ENCODE results near the gene KRT83.
A peak's percentile ranks its signal among the peaks of the same experiment; 100 is the strongest.

The KRT83 gene

GRCh38 chr12:52320784-52321400, at the start of gene KRT83:
KRT83 (minus strand) TSS chr12:52321398; CDS start chr12:52321335, 63 bp downstream.
- DNase-seq, result no peak

DNA sequence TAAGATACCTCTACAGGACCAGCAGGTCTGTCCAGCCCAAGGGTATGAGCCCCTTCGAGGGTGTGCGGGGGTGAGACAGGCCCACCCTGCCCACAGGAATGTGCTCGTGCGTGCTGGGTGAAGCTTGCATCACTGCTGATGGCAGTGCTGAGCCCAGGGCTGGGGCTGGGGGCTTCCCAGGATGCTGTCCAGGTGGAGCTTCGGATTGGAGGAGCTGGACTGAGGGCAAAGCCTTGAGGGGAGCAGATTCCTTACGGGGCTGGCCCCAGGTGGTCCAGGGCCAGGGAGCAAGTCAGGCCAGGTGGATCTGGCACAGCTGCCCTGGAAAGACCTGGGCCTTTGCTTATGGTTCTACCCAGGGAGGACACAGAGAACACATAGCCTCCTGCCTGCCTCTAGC, 48.6 kb upstream of the KRT83 start:
- DNase-seq, result no peak

DNA sequence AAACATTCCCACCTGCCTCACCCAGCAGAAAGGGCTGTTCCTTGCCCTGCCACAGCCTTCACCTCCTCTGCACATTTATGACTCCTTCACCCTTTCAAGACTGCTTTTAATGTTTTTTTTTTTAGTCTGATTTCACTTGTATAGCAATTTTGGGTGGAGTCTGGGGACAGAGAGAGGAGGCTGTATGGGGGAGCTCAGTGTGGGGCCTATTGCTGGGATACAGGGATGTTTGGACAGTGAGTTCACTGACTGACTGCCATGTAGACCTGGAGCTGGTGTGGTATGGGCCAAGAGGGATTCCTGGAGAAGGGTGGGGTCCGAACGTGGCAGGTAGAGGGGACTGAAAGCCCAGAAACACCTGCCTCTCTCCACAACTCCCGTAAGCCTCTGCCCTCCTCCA, 48.0 kb upstream of the KRT83 start:
- DNase-seq, result no peak

GRCh38 chr12:52368508-52368907, 47.3 kb upstream of the KRT83 start:
- no peak for DNase-seq

DNA sequence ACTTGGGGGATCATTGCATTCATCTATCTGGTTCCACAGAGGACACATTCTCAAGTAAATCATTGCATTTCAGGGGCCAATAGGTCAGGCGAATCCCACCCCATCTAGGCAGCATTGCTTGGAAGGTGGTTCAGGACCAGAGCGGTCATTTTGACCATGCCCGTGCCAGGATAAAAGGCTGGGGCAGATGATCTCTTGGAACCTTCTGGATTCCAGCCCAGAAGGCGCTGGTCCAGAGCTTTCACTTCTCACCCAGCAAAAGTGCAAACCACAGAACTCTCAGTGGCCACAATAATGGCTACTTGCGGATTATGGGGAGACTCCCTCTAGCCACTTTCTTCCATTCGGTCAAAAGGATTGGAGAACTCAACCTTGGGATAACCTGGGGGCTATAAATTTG, 46.7 kb upstream of the KRT83 start:
- DNase-seq, result no peak

- DNase-seq, result no peak
Observed at GRCh38 chr12:52366738-52367485, 45.7 kb upstream of the KRT83 start, which contains the start of gene KRT85. KRT85 (minus strand) TSS chr12:52367481; CDS start chr12:52367405, 76 bp downstream.

DNA sequence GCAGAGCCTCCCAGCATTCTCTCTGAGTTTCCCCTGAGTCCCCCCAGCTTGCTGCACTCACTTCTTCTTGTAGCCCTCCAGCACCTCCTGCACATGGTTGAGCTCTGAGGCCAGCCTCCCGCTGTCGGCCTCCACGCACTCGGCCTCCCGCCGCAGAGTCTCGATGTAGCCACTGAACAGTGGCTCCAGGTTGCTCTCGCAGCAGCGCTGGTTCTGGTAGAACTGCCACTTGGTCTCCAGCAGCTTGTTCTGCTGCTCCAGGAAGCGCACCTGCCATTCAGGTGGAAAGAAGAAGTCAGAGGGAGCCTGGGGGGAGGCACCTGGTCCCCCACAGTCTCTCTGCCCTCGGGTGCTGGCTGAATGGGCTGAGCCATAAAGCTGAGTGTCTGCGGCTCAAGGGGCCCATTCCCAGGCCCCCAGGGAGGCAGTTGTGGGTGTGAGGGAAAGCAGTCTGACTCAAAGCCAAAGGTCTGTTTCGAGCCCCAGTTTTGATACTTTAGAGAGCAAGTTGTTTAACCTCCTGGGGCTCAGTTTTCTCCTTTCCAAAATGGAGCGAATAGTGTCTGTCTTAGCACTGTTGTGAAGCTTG, 43.8 kb upstream of the KRT83 start:
- DNase-seq, result no peak

DNA sequence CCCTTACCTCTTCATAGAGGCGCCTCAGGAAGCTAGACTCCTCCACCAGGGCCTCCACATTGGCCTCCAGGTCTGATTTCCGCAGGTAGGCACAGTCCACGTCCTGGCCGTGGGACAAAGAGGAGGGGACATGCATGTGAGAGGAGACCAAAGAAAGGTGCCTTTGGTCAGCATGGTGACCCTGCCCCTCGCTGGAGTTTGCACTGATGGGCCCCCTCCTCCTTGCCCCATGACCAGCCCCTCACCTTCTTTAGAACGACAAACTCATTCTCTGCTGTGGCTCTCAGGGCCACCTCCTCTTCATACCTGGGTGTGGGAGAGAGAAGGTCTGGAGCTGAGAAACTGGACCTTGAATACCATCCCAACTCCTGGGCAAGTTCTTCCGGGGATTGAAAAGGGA, 42.9 kb upstream of the KRT83 start:
- DNase-seq, result no peak

DNA sequence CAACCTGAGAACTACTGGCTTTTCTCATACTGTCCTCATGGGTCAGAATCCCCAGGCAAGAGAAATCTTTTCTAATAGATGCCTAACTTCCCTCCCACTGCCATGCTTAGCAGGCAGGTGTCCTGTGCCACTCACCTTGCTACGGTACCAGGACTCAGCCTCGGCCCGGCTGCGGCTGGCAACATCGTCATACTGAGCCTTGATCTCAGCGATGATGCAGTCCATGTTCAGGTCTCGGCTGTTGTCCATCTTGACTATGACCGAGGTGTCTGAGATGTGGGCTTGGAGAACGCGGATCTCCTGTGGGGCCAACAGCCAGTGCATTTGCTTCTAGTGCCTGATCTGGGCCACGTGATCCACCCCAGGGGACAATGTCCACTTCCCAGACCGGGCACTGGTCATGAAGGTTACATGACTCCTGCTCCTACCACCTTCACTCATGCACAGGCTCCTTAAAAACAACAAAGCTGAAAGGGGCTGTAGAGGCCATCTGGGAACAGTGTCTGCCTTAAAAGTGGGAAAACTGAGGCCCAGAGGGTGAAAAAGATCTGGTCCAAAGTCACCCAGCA, 42.0 kb upstream of the KRT83 start:
- no peak for DNase-seq

DNA sequence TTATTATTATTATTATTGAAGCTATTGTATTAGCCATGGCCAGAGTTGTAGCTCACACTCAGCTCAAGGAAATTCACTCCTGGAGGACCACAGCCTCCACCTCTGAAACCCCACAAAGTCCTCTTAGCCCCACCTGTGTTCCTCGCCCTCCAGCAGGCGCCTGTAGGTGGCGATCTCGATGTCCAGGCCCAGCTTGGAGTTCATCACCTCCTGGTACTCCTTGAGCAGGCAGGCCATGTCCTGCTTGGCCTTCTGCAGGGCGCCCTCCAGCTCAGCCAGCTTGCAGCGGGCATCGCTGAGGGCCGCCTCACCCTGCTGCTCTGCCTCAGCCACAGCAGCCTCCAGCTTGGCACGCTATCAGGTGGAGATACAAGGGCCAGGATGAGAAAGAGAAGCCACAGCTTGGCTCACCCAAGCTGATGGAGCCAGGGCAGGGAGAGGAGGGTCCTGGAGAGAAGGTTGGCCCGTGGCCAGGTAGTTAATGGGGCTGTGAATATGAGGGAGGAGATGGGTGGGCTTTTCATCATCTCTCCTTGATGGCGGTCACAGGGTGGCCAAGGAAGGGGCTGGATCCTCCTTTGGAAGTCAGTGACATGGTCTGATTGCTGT, 41.0 kb upstream of the KRT83 start:
- DNase-seq, result no peak

GRCh38 chr12:52361553-52361952, 40.4 kb upstream of the KRT83 start:
- DNase-seq, result no peak

DNA sequence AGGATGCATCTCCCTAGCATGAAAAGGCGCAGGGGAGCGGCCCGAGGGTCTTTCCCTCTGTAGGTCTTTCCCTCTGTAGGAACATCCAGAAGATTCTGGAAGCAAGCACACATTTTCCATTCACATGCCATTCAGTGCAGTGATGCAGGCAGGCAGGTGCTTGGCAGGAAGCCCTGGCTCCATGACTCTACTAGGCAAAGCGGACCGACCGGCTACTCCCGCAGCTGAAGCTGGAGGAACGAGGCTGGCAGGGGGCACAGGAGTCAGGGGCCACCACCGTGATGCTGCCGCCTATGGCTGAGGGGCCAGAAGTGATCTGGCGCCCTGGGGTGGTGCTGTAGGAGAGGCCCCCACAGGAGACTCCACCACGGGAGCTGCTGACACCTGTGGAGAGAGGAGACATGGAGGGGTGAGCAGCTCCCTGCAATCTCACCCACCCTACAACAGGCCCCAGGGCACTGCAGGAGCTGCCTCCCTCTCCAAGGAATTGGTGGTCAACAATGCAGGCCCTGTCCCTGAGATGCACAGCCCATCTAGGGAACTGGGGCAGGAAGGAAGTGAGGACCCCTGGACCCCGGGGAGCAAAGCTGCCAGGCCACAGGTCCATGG, 39.6 kb upstream of the KRT83 start:
- DNase-seq, result no peak

GRCh38 chr12:52360106-52360662, 39.0 kb upstream of the KRT83 start:
- no peak for DNase-seq

GRCh38 chr12:52359621-52360061, 38.4 kb upstream of the KRT83 start:
- DNase-seq, result no peak

DNA sequence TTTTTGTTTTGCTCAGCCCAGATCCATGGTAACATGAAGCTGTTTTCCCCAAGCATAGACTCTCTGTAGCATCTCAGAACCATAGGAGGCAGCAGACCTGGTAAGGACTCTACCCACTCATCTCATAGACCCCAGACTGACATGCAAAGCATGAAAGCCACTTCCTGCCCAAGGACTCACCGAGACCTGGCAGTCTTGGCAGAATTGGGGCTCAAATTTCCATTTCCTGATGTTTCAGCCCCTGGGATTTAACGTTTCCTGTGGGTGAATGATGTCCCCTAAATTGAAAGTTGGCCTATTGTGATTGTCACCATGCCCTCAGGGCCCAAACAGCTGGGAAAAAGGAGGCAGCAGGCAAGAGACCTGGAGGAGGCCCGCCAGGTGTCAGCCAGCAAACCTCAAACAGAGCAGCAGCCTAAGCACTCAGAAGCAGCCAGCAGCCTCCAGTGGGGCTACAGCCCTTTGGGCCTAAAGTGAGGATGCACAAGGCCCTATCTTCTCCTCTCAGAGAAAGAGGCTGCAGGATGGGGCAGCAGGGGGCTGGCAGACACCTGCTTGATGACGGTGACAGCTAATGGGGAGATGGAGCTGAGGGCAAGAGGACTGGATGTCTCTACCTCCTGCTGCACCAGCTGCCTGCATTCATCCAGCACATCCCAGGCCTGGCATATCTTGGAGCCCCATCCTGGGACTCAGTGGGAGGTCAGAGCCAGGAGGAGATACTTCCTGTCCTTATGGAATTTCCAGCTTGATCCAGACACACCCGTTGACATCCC, 37.6 kb upstream of the KRT83 start:
- no peak for DNase-seq

DNA sequence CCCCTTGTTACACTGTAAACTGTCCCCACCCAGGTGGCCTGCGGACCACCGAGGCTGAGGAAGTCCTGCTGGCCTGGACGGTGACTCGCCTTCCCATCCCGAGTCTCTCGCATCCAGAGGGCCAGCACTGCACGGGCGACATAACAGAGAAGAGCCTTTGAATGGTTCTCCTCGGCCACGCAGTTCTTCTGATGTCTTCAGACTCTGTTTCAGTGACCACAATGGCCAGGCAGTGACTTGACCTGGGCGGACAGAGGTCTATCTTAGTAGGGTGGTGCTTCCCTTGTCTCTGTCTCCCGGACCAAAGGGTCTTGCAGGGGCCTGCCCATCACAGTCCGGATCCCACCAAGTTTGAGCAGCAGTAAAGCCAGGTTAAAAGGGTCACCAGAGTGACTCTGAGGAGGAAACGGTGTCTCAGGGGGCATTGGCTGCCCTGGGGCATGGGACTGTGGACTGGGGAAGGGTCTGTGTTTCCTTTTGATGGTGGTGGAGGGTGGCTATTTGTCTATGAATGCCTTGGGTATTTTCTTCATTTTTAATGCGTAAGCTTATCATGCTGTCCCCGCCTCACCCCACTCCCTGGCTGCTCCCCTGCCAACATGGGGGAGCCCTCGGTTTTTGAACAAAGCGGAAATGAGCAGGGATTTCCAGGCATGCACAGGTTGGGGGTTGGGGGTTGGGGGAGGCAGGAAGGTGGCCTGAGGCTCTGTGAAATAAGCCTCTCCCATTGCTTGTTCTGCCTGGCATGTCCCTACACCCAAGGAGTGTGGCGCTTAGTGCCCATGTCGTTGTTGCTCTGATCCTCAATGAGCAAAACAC, 35.8 kb upstream of the KRT83 start:
- DNase-seq, result no peak

DNA sequence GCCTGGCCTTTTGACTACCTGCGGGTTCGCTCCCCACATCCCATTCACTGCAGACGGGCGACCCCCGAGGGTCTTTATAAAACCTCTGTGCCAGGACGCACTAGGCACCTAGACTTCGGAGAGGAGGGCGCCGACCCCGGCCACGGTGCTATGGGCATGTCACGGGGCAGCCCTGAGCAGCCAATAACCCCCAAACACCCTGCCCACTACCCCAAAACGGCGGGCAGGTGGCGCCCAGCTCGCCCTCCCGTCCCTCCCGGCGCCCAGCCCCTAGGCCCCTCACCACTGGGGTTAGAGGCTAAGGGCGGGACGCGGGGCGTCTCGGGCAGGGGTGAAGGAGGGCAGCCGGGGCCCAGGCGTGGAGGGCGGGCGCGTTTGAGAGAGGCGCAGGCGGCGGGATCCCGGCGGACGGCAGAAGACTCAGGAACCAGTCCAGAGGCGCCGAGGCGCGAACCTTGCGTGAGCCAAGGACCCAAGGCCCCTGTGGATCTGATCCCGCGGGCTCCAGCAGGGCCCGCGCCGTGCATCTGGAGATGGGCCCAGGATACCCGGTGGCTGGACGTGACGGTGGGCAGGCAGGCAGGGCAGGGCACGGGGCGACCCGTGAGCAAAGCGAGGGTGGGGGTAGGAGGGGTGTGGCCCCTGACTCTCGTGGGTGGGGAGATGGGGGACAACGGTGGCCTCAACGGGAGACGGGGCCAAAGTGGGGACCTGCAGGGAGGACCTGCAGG, 35.0 kb upstream of the KRT83 start:
- no peak for DNase-seq

GRCh38 chr12:52355176-52355575, 34.0 kb upstream of the KRT83 start:
- DNase-seq, result no peak

- peak; percentile 90 for DNase-seq
Observed at GRCh38 chr12:52354200-52354599, 33.0 kb upstream of the KRT83 start.

GRCh38 chr12:52353766-52354165, 32.6 kb upstream of the KRT83 start:
- DNase-seq, result no peak
